Psoas muscle (tissue), 8 donors: ENCODE data around the gene HOXC11. TPM values are rescaled to one million over a fixed set of nuclear protein-coding genes. Genes with fewer than 3 reads are reported as not detected.

Source experiments
- ATAC-seq, 4 donors: fragments of 200-7000 bp; cut with Tn5 transposase; one replicate each; pipeline ENCODE4 v1.9.1; 2020; ENCODE audit warnings: moderate library complexity in 3 of 4, mild to moderate bottlenecking in 2 of 4
- DNase-seq, 2 donors: peaks; one replicate each; pipeline ENCODE4 v3.0.0-alpha.2; 2020
- H3K27ac ChIP-seq: fragments of 200-600 bp; one replicate; pipeline ENCODE4 v1.8.0; 2022
- H3K27me3 ChIP-seq, 3 donors: fragments of 200-600 bp in 1 of 3; one replicate each; pipeline versions ENCODE4 v1.6.1 to v1.8.0; 2013 to 2022; ENCODE audit warnings: low read length in 2 of 3, mild to moderate bottlenecking in 2 of 3, moderate library complexity in 1 of 3; ENCODE audit not compliant: insufficient read depth in 3 of 3
- H3K36me3 ChIP-seq, 2 donors: fragments of 200-600 bp in 1 of 2; one replicate each; pipeline versions ENCODE4 v1.6.1 to v1.8.0; 2013 to 2022; ENCODE audit warnings: low read depth in 1 of 2, mild to moderate bottlenecking in 1 of 2, moderate library complexity in 1 of 2; ENCODE audit not compliant: insufficient read depth in 1 of 2
- H3K4me1 ChIP-seq: fragments of 200-600 bp; one replicate; pipeline ENCODE4 v1.8.0; 2022
- H3K4me3 ChIP-seq: fragments of 200-600 bp; one replicate; pipeline ENCODE4 v1.8.0; 2022; ENCODE audit warnings: mild to moderate bottlenecking
- H3K9me3 ChIP-seq: fragments of 200-600 bp; one replicate; pipeline ENCODE4 v1.8.0; 2022
- CTCF ChIP-seq: fragments of 200-600 bp; IDR thresholded peaks from one replicate; pipeline ENCODE4 v1.8.0; 2022; ENCODE audit warnings: antibody characterized with exemption
- WGBS, 3 donors: extraction: QIAGEN DNeasy Blood & Tissue Kit; methylation state at CpG; one replicate each; pipeline versions ENCODE4 v1.1.6 to v1.1.7; 2013; 5-methylcytosine and 5-hydroxymethylcytosine counted together
- intact Hi-C, 2 donors: fragments of 100-400 bp; cut with DNase I; formaldehyde crosslinking; loops; one replicate each; pipeline versions ENCODE4 v1.11.0 to v1.14.2; 2022
- polyA plus RNA-seq, 3 donors: library from polyadenylated mRNA; stranded (reverse); fragments of 200-250 nt; gene quantifications; one replicate each; pipeline ENCODE4 v1.2.3, GENCODE V29; 2013
- total RNA-seq, 4 donors: library from RNA; stranded (reverse); fragmentation: NEBNext Ultra II Directional in 2 of 4; extraction: Animal tissue kit (Norgen Biotek cat#: 25700) in 2 of 4; gene quantifications; one replicate each; pipeline versions ENCODE4 v1.2.1 to v1.2.4, GENCODE V29; 2021 to 2023
- donor health status: healthy with polysubstance abuse.
- donor health status: DM: no; HTN: no; CAD: no; lungs with moderate emphysema.
- donor health status: Bipolar disorder and iron deficiency.
- donor health status: healthy.
- donor health status: DM: yes; HTN: yes; CAD: no.
- donor health status: DM: no; HTN: no; CAD: no.
- donor health status: DM: no; HTN: no; CAD: no.
- donor health status: DM: yes; HTN: yes; CAD: no.

Gene HOXC11
- total and polyA plus RNA-seq, 7 donors, result 0.34 to 2.2 (median 0.82) TPM; not detected in 2

GRCh38 chr12:53991077-53991460 lies 18.1 kb downstream of the HOXC11 start:
- peak in 1 of 2 donors; percentile 85 for DNase-seq
- ATAC-seq, result peak; percentile 21 to 70 (median 60)
- intact Hi-C loops, result no loop called here
- peaks cover 0 to 3% (median 0%) of the 10 kb centered on the region in 3 donors for H3K27me3 ChIP-seq
- peaks cover 41% of the 10 kb centered on the region for H3K4me1 ChIP-seq
- peak overlapping the region; percentile 79 for H3K4me3 ChIP-seq
- no peaks in the 10 kb centered on the region for H3K9me3 ChIP-seq
- WGBS, 3 donors, result 2 to 6% (median 4%) methylated on average over 6 to 8 of the region's 8 CpGs
- TF ChIP-seq CTCF, result no peak
- no peaks in the 10 kb centered on the region for H3K36me3 ChIP-seq
- peak overlapping the region; percentile 95 for H3K27ac ChIP-seq

GRCh38 chr12:53992377-53992889 lies 19.5 kb downstream of the HOXC11 start:
- ATAC-seq (no peak), DNase-seq (no peak)
- Histone ChIP-seq H3K36me3 (no peaks in the 10 kb centered on the region), H3K27me3 (peaks cover 0 to 3% (median 0%) of the 10 kb centered on the region in 3 donors), H3K9me3 (no peaks in the 10 kb centered on the region), H3K4me3 (peak overlapping the region; percentile 79), H3K4me1 (peaks cover 41% of the 10 kb centered on the region), H3K27ac (peak overlapping the region; percentile 95)
- intact Hi-C loops, result no loop called here
- no peak for TF ChIP-seq CTCF
- 52 to 58% (median 54%) methylated on average over 7 of the region's 7 CpGs for WGBS, 3 donors

- Histone ChIP-seq H3K4me1 (peaks cover 36% of the 10 kb centered on the region), H3K27me3 (peaks cover 0 to 3% (median 0%) of the 10 kb centered on the region in 3 donors), H3K4me3 (peak overlapping the region; percentile 78), H3K9me3 (no peaks in the 10 kb centered on the region), H3K27ac (peak overlapping the region; percentile 95), H3K36me3 (no peaks in the 10 kb centered on the region)
- ATAC-seq (no peak), DNase-seq (no peak)
- 11 to 26% (median 18%) methylated on average over 18 of the region's 18 CpGs for WGBS, 3 donors
- TF ChIP-seq CTCF, result no peak
- intact Hi-C loops, result no loop called here
These were observed 20.5 kb downstream of the HOXC11 start for GRCh38 chr12:53993162-53994008.

- DNase-seq, result no peak
- Histone ChIP-seq H3K4me1 (peaks cover 35% of the 10 kb centered on the region), H3K9me3 (no peaks in the 10 kb centered on the region), H3K27ac (peak overlapping the region; percentile 95), H3K4me3 (peak overlapping the region; percentile 78), H3K36me3 (no peaks in the 10 kb centered on the region), H3K27me3 (peaks cover 0 to 3% (median 0%) of the 10 kb centered on the region in 3 donors)
- intact Hi-C loops, result no loop called here
- WGBS, 3 donors, result 2 to 3% (median 3%) methylated on average over 16 to 19 of the region's 19 CpGs
- no peak for ATAC-seq
- no peak for TF ChIP-seq CTCF
These were observed 21.0 kb downstream of the HOXC11 start for GRCh38 chr12:53994009-53994263.
